ENCODE data around the gene LRRC3.

DNA sequence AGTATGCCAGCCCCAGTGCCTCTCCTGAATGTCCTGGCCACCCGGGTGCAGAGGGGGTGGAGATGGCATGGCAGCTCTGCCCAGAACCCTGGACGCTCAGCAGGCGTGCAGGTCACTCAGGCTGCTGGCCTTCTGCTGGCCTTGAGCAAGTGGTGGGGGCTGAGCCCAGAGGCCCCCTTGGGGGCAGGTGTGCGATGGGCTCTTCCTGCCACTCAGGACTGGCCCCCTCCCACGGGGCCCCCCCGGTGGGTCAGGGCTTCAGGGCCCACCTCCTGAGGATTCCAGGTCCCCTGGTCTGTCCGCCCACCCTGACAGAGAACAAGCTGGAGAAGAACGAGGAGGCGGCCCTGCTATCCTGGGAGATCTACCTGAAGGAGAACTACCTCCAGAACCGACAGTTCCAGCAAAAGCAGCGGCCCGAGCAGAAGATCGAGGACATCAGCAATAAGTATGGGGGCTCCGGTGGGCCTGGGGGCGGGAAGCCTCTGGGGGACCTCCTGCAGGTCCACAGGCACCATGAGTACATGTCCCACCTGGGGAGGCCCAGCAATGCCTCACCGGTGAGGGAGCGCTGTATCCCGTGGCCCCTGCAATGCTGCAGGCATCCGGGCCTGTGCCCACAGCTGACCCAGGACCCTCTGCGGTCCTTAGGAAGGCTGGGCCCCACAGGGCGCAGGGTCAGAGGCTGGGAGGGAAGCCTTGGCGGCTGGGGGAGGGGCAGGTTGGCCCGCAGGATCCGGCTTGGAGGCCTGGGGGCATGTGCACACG lies 37.0 kb upstream of the LRRC3 start:
- TF ChIP-seq, protein P1, sequence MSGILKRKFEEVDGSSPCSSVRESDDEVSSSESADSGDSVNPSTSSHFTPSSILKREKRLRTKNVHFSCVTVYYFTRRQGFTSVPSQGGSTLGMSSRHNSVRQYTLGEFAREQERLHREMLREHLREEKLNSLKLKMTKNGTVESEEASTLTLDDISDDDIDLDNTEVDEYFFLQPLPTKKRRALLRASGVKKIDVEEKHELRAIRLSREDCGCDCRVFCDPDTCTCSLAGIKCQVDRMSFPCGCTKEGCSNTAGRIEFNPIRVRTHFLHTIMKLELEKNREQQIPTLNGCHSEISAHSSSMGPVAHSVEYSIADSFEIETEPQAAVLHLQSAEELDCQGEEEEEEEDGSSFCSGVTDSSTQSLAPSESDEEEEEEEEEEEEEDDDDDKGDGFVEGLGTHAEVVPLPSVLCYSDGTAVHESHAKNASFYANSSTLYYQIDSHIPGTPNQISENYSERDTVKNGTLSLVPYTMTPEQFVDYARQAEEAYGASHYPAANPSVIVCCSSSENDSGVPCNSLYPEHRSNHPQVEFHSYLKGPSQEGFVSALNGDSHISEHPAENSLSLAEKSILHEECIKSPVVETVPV (CRISPR knock-in tag; IDR thresholded peaks at IDR 0.05): no peak
- TF ChIP-seq ARNTL (CRISPR knock-in tag; IDR thresholded peaks at IDR 0.05; ENCODE audit: borderline replicate concordance, low read depth) (no peak), OSR1 (CRISPR knock-in tag; IDR thresholded peaks at IDR 0.05) (no peak), RARB (CRISPR knock-in tag; IDR thresholded peaks at IDR 0.05) (no peak), TOX (CRISPR knock-in tag; IDR thresholded peaks at IDR 0.05; ENCODE audit: borderline replicate concordance) (no peak), ZFP30 (CRISPR knock-in tag; IDR thresholded peaks at IDR 0.05) (no peak), SNAI2 (CRISPR knock-in tag; IDR thresholded peaks at IDR 0.05) (no peak), ESRRG (CRISPR knock-in tag; IDR thresholded peaks at IDR 0.05) (no peak), PATZ1 (CRISPR knock-in tag; IDR thresholded peaks at IDR 0.05; ENCODE audit: borderline replicate concordance) (no peak), ZFP3 (CRISPR knock-in tag; IDR thresholded peaks at IDR 0.05) (no peak), CSDC2 (CRISPR knock-in tag; IDR thresholded peaks at IDR 0.05) (no peak)
